COR-L47 (cell line): ENCODE measurements around the gene SEMA4A.

Experiments used
- DNase-seq: peaks from one replicate; lab custom pipeline; 2025; lab: John Stamatoyannopoulos, UW

Gene SEMA4A

DNA sequence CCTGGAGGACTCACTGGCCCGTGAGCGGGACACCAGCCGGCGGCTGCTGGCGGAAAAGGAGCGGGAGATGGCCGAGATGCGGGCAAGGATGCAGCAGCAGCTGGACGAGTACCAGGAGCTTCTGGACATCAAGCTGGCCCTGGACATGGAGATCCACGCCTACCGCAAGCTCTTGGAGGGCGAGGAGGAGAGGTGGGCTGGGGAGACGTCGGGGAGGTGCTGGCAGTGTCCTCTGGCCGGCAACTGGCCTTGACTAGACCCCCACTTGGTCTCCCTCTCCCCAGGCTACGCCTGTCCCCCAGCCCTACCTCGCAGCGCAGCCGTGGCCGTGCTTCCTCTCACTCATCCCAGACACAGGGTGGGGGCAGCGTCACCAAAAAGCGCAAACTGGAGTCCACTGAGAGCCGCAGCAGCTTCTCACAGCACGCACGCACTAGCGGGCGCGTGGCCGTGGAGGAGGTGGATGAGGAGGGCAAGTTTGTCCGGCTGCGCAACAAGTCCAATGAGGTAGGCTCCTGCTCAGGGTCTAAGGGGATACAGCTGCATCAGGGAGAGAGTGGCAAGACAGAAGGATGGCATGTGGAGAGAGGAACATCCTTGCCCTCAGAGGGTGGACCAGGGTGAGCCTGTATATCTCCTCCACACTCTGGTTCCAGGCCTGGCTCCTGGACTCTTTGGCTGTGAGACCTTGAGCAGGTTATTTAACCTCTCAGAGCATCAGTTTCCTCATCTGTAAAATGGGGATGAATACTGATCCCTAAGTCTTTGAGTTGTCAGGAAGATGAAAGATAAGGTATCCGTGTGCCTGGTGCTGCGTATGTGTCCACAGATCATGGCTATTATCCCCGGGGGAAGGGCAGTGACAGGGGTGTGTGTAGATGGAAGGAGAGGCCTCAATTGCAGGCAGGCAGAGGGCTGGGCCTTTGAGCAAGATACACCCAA lies 17.2 kb upstream of the SEMA4A start:
- no peak for DNase-seq

DNA sequence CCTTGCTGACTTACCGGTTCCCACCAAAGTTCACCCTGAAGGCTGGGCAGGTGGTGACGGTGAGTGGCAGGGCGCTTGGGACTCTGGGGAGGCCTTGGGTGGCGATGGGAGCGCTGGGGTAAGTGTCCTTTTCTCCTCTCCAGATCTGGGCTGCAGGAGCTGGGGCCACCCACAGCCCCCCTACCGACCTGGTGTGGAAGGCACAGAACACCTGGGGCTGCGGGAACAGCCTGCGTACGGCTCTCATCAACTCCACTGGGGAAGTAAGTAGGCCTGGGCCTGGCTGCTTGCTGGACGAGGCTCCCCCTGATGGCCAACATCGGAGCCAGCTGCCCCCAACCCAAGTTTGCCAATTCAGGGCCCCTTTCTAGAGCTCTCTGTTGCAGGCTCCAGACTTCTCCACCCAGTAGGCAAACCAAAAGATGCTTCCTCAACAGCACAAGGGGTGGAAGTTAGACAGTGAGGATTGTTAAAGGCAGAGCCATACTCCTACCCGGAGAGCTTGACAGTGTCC lies 16.4 kb upstream of the SEMA4A start:
- no peak for DNase-seq

- no peak for DNase-seq
These were observed 14.9 kb upstream of the SEMA4A start for GRCh38 chr1:156138458-156138867.

- no peak for DNase-seq
These were observed 12.3 kb upstream of the SEMA4A start for GRCh38 chr1:156140879-156141707.

- no peak for DNase-seq
These were observed 9.5 kb upstream of the SEMA4A start for GRCh38 chr1:156143765-156144489.

GRCh38 chr1:156144742-156145141 lies 8.6 kb upstream of the SEMA4A start:
- DNase-seq = no peak

- no peak for DNase-seq
These were observed 7.8 kb upstream of the SEMA4A start for GRCh38 chr1:156145650-156146019.

DNA sequence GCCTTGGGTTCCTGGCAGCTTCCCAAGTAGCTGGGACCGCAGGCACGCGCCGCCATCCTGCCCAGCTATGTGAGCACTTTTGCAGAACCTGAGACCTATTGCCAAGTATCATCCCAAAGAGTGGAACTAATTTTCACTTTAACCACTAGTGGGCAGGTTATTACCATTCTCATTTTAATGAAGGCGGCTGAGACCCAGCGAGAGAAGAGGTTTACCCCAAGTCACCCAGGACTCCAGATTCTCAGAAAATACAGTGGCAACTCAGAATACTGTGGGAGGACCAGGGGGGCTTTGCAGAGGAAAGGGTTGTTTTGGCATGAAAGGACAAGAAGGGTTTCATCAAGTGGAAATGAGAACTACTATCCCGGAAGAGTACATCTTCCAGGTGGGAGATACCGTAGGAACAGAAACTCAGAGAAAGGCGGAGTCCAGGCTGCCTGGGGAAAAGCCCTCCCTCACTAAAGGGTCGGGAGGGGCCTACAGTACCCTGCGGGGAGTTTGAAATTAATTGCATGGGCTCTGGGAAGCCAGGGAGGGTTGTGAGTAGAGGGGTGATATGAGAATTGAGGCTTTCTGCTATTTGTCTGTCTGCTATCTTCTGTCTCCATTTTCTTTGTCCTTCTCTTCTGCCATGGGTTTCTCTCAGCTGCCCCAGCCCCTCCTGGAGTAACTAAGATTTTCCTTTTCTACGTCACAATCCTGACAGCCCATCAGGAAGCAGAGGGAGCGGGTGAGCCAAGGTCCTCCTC lies 7.2 kb upstream of the SEMA4A start:
- peak; percentile 77 for DNase-seq

- no peak for DNase-seq
These were observed 6.5 kb upstream of the SEMA4A start for GRCh38 chr1:156146769-156147405.

DNA sequence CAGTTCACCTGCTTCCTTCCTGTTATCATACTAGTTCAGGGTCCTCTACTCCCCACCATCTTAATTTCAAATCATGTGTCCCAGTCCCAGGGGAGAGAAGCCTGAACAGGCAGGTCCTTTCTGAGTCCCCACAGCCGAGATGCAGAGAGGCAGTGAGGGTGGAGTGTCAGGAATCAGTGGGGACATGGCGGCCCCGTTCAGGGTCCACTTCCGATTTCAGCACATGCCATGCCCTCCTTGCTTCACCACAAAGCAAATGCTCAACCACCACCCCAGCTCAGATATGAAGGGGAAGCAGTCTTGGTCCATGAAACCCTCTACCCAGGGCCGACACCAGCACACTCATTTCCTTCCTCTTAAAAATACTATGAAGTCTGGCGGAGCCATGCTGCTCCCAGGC lies 5.2 kb upstream of the SEMA4A start:
- no peak for DNase-seq

- DNase-seq = no peak
These were observed 3.7 kb upstream of the SEMA4A start for GRCh38 chr1:156149374-156150332.

DNA sequence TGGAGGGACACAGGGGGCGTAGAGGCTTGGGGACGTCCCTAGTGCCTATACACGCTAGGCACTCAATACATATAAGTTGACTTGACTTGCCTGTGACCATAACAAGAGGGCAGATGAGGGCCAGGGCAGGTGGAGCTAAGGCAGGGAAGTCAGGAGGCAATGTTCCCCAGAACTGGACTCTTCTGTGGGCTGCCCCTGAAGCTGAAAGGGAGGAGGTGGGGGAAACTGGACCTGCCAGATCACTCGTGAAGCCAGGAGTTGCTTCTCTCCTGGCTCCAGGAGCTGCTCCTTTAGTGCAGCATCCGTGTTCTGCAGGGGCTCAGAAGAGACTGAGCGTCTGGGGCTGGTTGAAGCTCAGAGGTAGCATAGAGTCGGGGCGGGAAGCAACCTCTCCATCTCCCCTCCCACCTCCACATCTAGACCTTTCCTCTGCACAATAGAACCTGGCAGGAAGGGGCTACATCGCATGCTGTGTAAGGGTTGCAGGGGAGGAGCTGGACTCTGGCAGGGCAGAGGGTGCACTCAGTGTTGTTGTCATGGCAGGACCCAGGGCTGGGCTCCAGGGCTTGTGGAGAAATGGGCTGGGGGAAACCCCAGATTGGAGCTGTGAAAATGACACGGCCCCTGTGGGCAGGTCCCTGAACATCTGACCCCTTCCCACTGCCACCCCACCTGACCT lies 2.9 kb upstream of the SEMA4A start:
- no peak for DNase-seq

GRCh38 chr1:156151093-156151688 lies 2.2 kb upstream of the SEMA4A start:
- DNase-seq = no peak

- no peak for DNase-seq
These were observed 757 bp upstream of the SEMA4A start for GRCh38 chr1:156152628-156153027.

GRCh38 chr1:156154317-156154749 lies 948 bp downstream of the SEMA4A start:
- DNase-seq = no peak

GRCh38 chr1:156155756-156156510 lies 2.5 kb downstream of the SEMA4A start:
- DNase-seq = no peak

DNA sequence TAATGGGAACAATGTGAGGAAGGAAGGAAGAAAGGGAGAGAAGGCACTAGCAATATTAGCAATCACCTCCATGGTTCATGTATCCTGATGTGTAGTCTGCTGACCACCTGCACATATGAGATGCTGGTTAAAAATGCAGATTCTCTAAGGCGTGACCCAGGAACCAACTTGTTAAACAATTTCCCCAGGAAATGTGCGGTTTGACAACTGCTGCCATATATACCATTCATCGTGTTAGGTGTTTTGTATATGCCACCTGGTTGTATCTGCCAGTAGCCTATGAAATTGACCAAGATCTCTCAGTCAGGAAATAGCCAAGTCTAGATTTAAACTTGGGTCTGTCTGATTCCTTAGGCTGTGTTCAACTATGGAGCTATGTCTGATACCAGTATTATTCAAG lies 4.1 kb downstream of the SEMA4A start:
- DNase-seq = no peak

GRCh38 chr1:156157966-156158365 lies 4.6 kb downstream of the SEMA4A start:
- no peak for DNase-seq
